Trophoblast cell (in vitro differentiated cells and primary cell): ENCODE results near the gene TMEM223.

Source experiments
- DNase-seq, 2 donors: peaks; one replicate each; pipeline ENCODE4 v3.0.0-alpha.2; 2016
- H2AFZ ChIP-seq: 2 replicates; pipeline ENCODE4 v1.6.1; 2013; ENCODE audit warnings: low read length, moderate library complexity, mild to moderate bottlenecking; ENCODE audit not compliant: insufficient read depth, poor library complexity
- H2AK5ac ChIP-seq: 2 replicates; pipeline ENCODE4 v1.6.1; 2013; ENCODE audit warnings: mild to moderate bottlenecking, low read length
- H2BK120ac ChIP-seq: 2 replicates; pipeline ENCODE4 v1.6.1; 2013; ENCODE audit warnings: low read length, mild to moderate bottlenecking, moderate library complexity; ENCODE audit not compliant: insufficient read depth, poor library complexity
- H2BK12ac ChIP-seq: 2 replicates; pipeline ENCODE4 v1.6.1; 2013; ENCODE audit warnings: mild to moderate bottlenecking, low read length, moderate library complexity
- H2BK5ac ChIP-seq: 2 replicates; pipeline ENCODE4 v1.6.1; 2013; ENCODE audit warnings: low read length, low read depth, moderate library complexity, mild to moderate bottlenecking; ENCODE audit not compliant: poor library complexity
- H3K14ac ChIP-seq: 2 replicates; pipeline ENCODE4 v1.6.1; 2013; ENCODE audit warnings: mild to moderate bottlenecking, low read length
- H3K18ac ChIP-seq: 2 replicates; pipeline ENCODE4 v1.6.1; 2013; ENCODE audit warnings: mild to moderate bottlenecking, low read length
- H3K23ac ChIP-seq: 2 replicates; pipeline ENCODE4 v1.6.1; 2013; ENCODE audit warnings: low read length
- H3K27ac ChIP-seq: 2 replicates; pipeline ENCODE4 v1.5.1; 2013; ENCODE audit warnings: low read depth, mild to moderate bottlenecking, inconsistent platforms, low read length, moderate library complexity
- H3K27me3 ChIP-seq: 2 replicates; pipeline ENCODE4 v1.6.1; 2013; ENCODE audit warnings: inconsistent platforms, mild to moderate bottlenecking, low read length, moderate library complexity; ENCODE audit not compliant: insufficient read depth
- H3K36me3 ChIP-seq, 2 experiments: 1 replicate in 1 of 2; 2 replicates in 1 of 2; pipeline ENCODE4 v1.6.1; 2013; ENCODE audit warnings: low read length in 2 of 2, mild to moderate bottlenecking in 2 of 2, moderate library complexity in 1 of 2; ENCODE audit not compliant: insufficient read depth in 2 of 2, control insufficient read depth in 1 of 2
- H3K4ac ChIP-seq: 2 replicates; pipeline ENCODE4 v1.6.1; 2013; ENCODE audit warnings: low read depth, mild to moderate bottlenecking, low read length, moderate library complexity
- H3K4me1 ChIP-seq, 2 experiments: 1 replicate in 1 of 2; 2 replicates in 1 of 2; pipeline ENCODE4 v1.6.1; 2013; ENCODE audit warnings: low read length in 2 of 2, mild to moderate bottlenecking in 2 of 2, moderate library complexity in 1 of 2; ENCODE audit not compliant: insufficient read depth in 2 of 2, control insufficient read depth in 1 of 2
- H3K4me2 ChIP-seq: 2 replicates; pipeline ENCODE4 v1.6.1; 2013; ENCODE audit warnings: inconsistent platforms, mild to moderate bottlenecking, low read length, moderate library complexity
- H3K4me3 ChIP-seq: 2 replicates; pipeline ENCODE4 v1.5.1; 2013; ENCODE audit warnings: mild to moderate bottlenecking, low read depth, low read length, inconsistent platforms
- H3K79me1 ChIP-seq: one replicate; pipeline ENCODE4 v1.6.1; 2013; ENCODE audit warnings: low read length
- H3K79me2 ChIP-seq: 2 replicates; pipeline ENCODE4 v1.6.1; 2013; ENCODE audit warnings: low read length, mild to moderate bottlenecking; ENCODE audit not compliant: control insufficient read depth, insufficient read depth, poor library complexity
- H3K9ac ChIP-seq: 2 replicates; pipeline ENCODE4 v1.6.1; 2013; ENCODE audit warnings: mild to moderate bottlenecking, low read length
- H3K9me3 ChIP-seq: 2 replicates; pipeline ENCODE4 v1.6.1; 2013; ENCODE audit warnings: low read depth, mild to moderate bottlenecking, control low read depth, inconsistent platforms, low read length; ENCODE audit not compliant: insufficient read depth
- H4K12ac ChIP-seq: 2 replicates; pipeline ENCODE4 v1.6.1; 2013; ENCODE audit warnings: low read depth, mild to moderate bottlenecking, low read length, moderate library complexity
- H4K8ac ChIP-seq: 2 replicates; pipeline ENCODE4 v1.6.1; 2013; ENCODE audit warnings: low read depth, mild to moderate bottlenecking, low read length, moderate library complexity
- H4K91ac ChIP-seq: one replicate; pipeline ENCODE4 v1.6.1; 2013; ENCODE audit warnings: low read depth, mild to moderate bottlenecking, low read length, moderate library complexity
- WGBS: extraction: QIAGEN DNeasy Blood & Tissue Kit; methylation state at CpG from one replicate; pipeline ENCODE4 v1.1.7; 2013; ENCODE audit warnings: missing lambda C conversion rate; ENCODE audit not compliant: insufficient read length, insufficient coverage; ENCODE audit errors: extremely low coverage; 5-methylcytosine and 5-hydroxymethylcytosine counted together

The TMEM223 gene

DNA sequence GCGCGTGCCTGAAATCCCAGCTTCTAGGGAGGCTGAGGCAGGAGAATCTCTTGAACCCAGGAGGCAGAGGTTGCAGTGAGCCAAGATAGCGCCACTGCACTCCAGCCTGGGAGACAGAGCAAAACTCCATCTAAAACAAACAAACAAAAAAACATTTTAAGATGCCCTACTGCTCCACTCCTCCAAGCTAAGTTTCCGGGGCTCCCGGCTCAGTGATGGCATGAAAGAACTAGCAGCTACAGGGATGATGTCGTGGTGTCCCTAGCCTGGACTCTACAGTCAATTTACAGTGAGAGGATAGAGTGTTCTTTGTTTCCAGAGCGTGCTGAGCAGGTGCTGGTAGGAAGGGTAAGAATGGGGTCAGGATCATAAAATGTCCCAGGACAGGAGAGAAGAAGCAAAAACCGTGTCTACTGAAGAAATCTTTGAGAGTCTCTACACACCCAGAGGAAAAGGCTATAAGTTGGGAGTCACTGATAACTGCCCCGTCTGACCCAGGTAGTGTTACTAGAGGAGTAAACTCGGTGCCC, 36.7 kb downstream of the TMEM223 start:
- Histone ChIP-seq H2BK12ac (no peak overlapping the region), H3K4me3 (no peak overlapping the region), H3K4me1 (peaks cover 12 to 18% of the 10 kb centered on the region in 2 experiments), H2AK5ac (no peak overlapping the region), H3K14ac (no peak overlapping the region), H3K27me3 (no peaks in the 10 kb centered on the region), H3K4ac (no peak overlapping the region), H3K23ac (no peak overlapping the region), H3K4me2 (no peak overlapping the region), H3K9me3 (no peaks in the 10 kb centered on the region), H3K27ac (no peak overlapping the region), H3K18ac (no peak overlapping the region), H4K91ac (no peak overlapping the region), H3K9ac (no peak overlapping the region), H4K8ac (no peak overlapping the region), H3K79me2 (peaks cover 5% of the 10 kb centered on the region), H2BK120ac (no peak overlapping the region), H3K79me1 (peaks cover 11% of the 10 kb centered on the region), H2AFZ (no peak overlapping the region), H2BK5ac (no peak overlapping the region), H3K36me3 (peaks cover 0 to 2% of the 10 kb centered on the region in 2 experiments), H4K12ac (no peak overlapping the region)
- no peak for DNase-seq
- WGBS: no CpG with 5 or more reads among the region's 10 CpGs

GRCh38 chr11:62753736-62754603, 37.8 kb downstream of the TMEM223 start, which contains the start of gene ZBTB3:
ZBTB3 (minus strand) TSS chr11:62754160; CDS start chr11:62753664, 496 bp downstream.
- peaks cover 12 to 18% of the 10 kb centered on the region in 2 experiments for H3K4me1 ChIP-seq
- H2BK12ac ChIP-seq: peak within 1 kb of the TSS; percentile 23
- peak within 1 kb of the TSS; percentile 77 for H3K9ac ChIP-seq
- H3K79me2 ChIP-seq: peaks cover 5% of the 10 kb centered on the region
- peaks cover 0 to 2% of the 10 kb centered on the region in 2 experiments for H3K36me3 ChIP-seq
- peak within 1 kb of the TSS; percentile 94 for H4K8ac ChIP-seq
- H3K4me2 ChIP-seq: peak within 1 kb of the TSS; percentile 83
- H3K9me3 ChIP-seq: no peaks in the 10 kb centered on the region
- peak within 1 kb of the TSS; percentile 54 for H2BK120ac ChIP-seq
- peak within 1 kb of the TSS; percentile 45 for H2BK5ac ChIP-seq
- H3K4me3 ChIP-seq: peak within 1 kb of the TSS; percentile 87
- peak within 1 kb of the TSS; percentile 55 for H3K18ac ChIP-seq
- no peak within 1 kb of the TSS for H3K23ac ChIP-seq
- H4K12ac ChIP-seq: peak within 1 kb of the TSS; percentile 92
- H4K91ac ChIP-seq: peak within 1 kb of the TSS; percentile 85
- H3K14ac ChIP-seq: peak within 1 kb of the TSS; percentile 83
- peak within 1 kb of the TSS; percentile 90 for H2AFZ ChIP-seq
- no peaks in the 10 kb centered on the region for H3K27me3 ChIP-seq
- H2AK5ac ChIP-seq: peak within 1 kb of the TSS; percentile 70
- WGBS: no CpG with 5 or more reads among the region's 47 CpGs
- H3K79me1 ChIP-seq: peaks cover 11% of the 10 kb centered on the region
- peak within 1 kb of the TSS; percentile 77 for H3K27ac ChIP-seq
- DNase-seq: peak; percentile 98 to 99
- H3K4ac ChIP-seq: peak within 1 kb of the TSS; percentile 73

DNA sequence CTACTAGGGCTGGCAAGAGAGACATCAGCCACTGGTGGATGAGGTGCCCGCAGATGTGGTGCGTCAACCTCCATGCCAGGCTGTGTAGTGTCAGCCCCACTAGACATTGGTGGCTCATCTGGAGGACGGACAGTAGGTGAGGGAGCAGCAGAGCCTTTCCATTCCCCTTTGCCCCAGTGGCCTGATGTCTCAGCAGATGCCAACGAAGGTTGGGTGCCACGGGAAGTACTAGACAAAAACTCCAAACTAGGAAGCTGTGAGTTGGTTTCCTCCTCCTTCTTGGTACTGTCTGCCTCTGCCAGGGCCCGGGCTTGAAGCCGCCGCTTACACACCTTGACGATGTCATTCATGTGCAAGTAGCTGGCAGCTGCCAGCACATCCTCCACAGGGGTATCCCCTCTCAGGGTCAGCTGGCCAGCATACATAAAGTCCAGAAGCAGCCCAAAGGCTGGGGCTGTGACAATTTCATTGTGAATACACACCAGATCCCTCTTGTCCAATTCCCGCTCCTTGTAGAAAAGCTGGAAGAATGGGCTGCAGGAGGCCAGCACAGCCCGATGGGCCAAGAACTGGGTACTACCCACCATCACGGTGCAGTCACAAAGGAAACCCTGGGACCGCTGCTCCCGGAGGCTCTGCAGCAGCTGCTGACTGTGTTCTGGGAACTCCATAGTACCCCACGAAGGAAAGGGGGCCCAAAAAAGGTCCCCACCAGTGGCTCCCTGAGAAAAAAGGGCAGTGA, 38.6 kb downstream of the TMEM223 start:
- H4K91ac ChIP-seq: peak overlapping the region; percentile 79
- H3K36me3 ChIP-seq: peaks cover 0 to 2% of the 10 kb centered on the region in 2 experiments
- H3K27me3 ChIP-seq: no peaks in the 10 kb centered on the region
- no peak overlapping the region for H2BK12ac ChIP-seq
- H4K12ac ChIP-seq: peak overlapping the region; percentile 73
- peak overlapping the region; percentile 70 for H2AK5ac ChIP-seq
- H3K79me1 ChIP-seq: peaks cover 11% of the 10 kb centered on the region
- H3K27ac ChIP-seq: peak overlapping the region; percentile 12
- peak; percentile 38 to 61 for DNase-seq
- peaks cover 5% of the 10 kb centered on the region for H3K79me2 ChIP-seq
- no peak overlapping the region for H3K4me3 ChIP-seq
- H3K4me2 ChIP-seq: peak overlapping the region; percentile 31
- H2BK5ac ChIP-seq: peak overlapping the region; percentile 24
- H2BK120ac ChIP-seq: peak overlapping the region; percentile 52
- no peaks in the 10 kb centered on the region for H3K9me3 ChIP-seq
- H3K14ac ChIP-seq: peak overlapping the region; percentile 65
- H2AFZ ChIP-seq: peak overlapping the region; percentile 37
- H3K4ac ChIP-seq: peak overlapping the region; percentile 73
- WGBS: no CpG with 5 or more reads among the region's 15 CpGs
- H4K8ac ChIP-seq: peak overlapping the region; percentile 86
- peak overlapping the region; percentile 44 for H3K18ac ChIP-seq
- no peak overlapping the region for H3K23ac ChIP-seq
- no peak overlapping the region for H3K9ac ChIP-seq
- peaks cover 12 to 18% of the 10 kb centered on the region in 2 experiments for H3K4me1 ChIP-seq

DNA sequence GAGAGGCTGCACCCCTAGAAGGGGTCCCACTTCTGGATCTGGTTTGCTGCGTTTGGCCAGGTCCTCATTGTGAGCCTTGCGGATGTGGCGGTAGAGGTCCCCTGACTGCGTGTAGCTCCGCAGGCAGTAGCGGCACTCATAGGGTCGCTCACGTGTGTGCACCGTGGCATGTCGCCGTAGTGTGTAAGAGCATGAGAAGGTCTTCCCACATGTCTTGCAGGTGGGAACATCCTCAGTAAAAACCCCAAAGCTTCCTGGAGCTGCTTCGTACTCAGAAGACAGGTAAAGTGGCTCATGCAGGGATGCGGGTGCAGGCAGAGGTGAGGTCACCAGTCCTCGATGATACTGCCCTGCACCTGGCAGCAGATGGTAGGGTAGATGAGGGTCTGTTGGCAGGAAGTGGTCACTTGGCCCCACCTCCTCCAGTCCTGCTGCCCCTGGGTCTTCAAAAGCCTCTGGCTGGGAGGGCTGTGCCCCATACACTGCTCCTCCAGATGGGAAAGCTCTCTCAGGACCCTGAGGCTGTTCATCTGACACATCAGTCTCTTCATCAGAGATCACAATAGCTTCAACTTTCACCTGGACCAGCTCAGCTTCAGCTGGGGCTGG, 39.5 kb downstream of the TMEM223 start:
- Histone ChIP-seq H3K4me1 (peaks cover 12 to 18% of the 10 kb centered on the region in 2 experiments), H2BK5ac (no peak overlapping the region), H3K23ac (no peak overlapping the region), H4K91ac (peak overlapping the region; percentile 21), H3K4ac (no peak overlapping the region), H4K8ac (no peak overlapping the region), H3K14ac (no peak overlapping the region), H3K27ac (no peak overlapping the region), H3K27me3 (no peaks in the 10 kb centered on the region), H2AK5ac (no peak overlapping the region), H2BK12ac (no peak overlapping the region), H4K12ac (no peak overlapping the region), H3K9me3 (no peaks in the 10 kb centered on the region), H3K9ac (no peak overlapping the region), H3K4me3 (no peak overlapping the region), H3K79me1 (peaks cover 11% of the 10 kb centered on the region), H2BK120ac (no peak overlapping the region), H3K36me3 (peaks cover 0 to 2% of the 10 kb centered on the region in 2 experiments), H3K4me2 (no peak overlapping the region), H3K79me2 (peaks cover 5% of the 10 kb centered on the region), H2AFZ (no peak overlapping the region), H3K18ac (no peak overlapping the region)
- no CpG with 5 or more reads among the region's 14 CpGs for WGBS
- peak; percentile 89 to 90 for DNase-seq
